Naive thymus-derived CD4-positive, alpha-beta T cell (primary cell): ENCODE data around the gene MIA2. TPM values are rescaled to one million over a fixed set of nuclear protein-coding genes. Genes with fewer than 3 reads are reported as not detected.
"Not testable (repeated sequence)": the region's sequence is repeated elsewhere in the genome, so short reads cannot be mapped to it uniquely, and the experiment has no call there.

Experiments
- ATAC-seq: fragments of 150-1000 bp; cut with Tn5 transposase; 2 replicates; pipeline ENCODE4 v1.10.0; 2021; ENCODE audit warnings: mild to moderate bottlenecking, moderate library complexity
- CTCF ChIA-PET: fragments of 350-600 bp; sonication (Branson Sonifier 250); formaldehyde crosslinking; loops from one replicate; lab custom pipeline; 2021; ENCODE audit warnings: antibody characterized with exemption; lab: Charles Lee
- POLR2A ChIA-PET: fragments of 350-600 bp; sonication (Branson Sonifier 250); formaldehyde crosslinking; loops from one replicate; lab custom pipeline; 2021; ENCODE audit warnings: antibody characterized with exemption, inconsistent platforms; lab: Charles Lee
- DNase-seq, 9 donors: peaks; one replicate each; pipeline versions ENCODE4 v3.0.0 to v3.0.0-alpha.2; 2020 to 2022; ENCODE audit warnings: mixed read lengths in 1 of 9
- H3K27ac ChIP-seq: one replicate; pipeline ENCODE4 v1.7.0; 2013; ENCODE audit warnings: mild to moderate bottlenecking, low read depth, low read length, moderate library complexity
- H3K27me3 ChIP-seq, 2 donors: one replicate each; pipeline ENCODE4 v1.7.0; 2013; ENCODE audit warnings: low read length in 2 of 2, mild to moderate bottlenecking in 2 of 2, moderate library complexity in 2 of 2; ENCODE audit not compliant: control insufficient read depth in 2 of 2, insufficient read depth in 2 of 2
- H3K36me3 ChIP-seq, 3 experiments: 1 replicate in 2 of 3; 2 replicates in 1 of 3; pipeline ENCODE4 v1.7.0; 2013; ENCODE audit warnings: low read length in 3 of 3, mild to moderate bottlenecking in 3 of 3, moderate library complexity in 1 of 3; ENCODE audit not compliant: insufficient read depth in 3 of 3, control insufficient read depth in 2 of 3
- H3K4me1 ChIP-seq, 2 donors: one replicate each; pipeline ENCODE4 v1.7.0; 2013; ENCODE audit warnings: low read length in 2 of 2, mild to moderate bottlenecking in 2 of 2, moderate library complexity in 1 of 2; ENCODE audit not compliant: control insufficient read depth in 2 of 2, insufficient read depth in 2 of 2
- H3K4me3 ChIP-seq: 2 replicates; pipeline ENCODE4 v1.7.0; 2013; ENCODE audit warnings: mild to moderate bottlenecking, low read length
- H3K9me3 ChIP-seq, 3 experiments: 1 replicate in 2 of 3; 2 replicates in 1 of 3; pipeline ENCODE4 v1.7.0; 2013; ENCODE audit warnings: low read length in 3 of 3; ENCODE audit not compliant: control insufficient read depth in 2 of 3
- H3K27ac Mint-ChIP-seq, 9 donors: one replicate each; pipeline ENCODE4 v1.8.0; 2020 to 2022; ENCODE audit warnings: mixed read lengths in 9 of 9, mild to moderate bottlenecking in 8 of 9, moderate library complexity in 5 of 9, inconsistent platforms in 2 of 9
- H3K27me3 Mint-ChIP-seq, 5 donors: one replicate each; pipeline ENCODE4 v1.8.0; 2021 to 2022; ENCODE audit warnings: mixed read lengths in 5 of 5, mild to moderate bottlenecking in 1 of 5
- H3K36me3 Mint-ChIP-seq, 5 donors: one replicate each; pipeline ENCODE4 v1.8.0; 2020 to 2022; ENCODE audit warnings: mixed read lengths in 5 of 5, mild to moderate bottlenecking in 3 of 5, inconsistent platforms in 1 of 5
- H3K4me1 Mint-ChIP-seq, 7 donors: one replicate each; pipeline ENCODE4 v1.8.0; 2020 to 2022; ENCODE audit warnings: mixed read lengths in 7 of 7, mild to moderate bottlenecking in 3 of 7, inconsistent platforms in 1 of 7
- H3K4me3 Mint-ChIP-seq, 10 donors: one replicate each; pipeline ENCODE4 v1.8.0; 2020 to 2022; ENCODE audit warnings: mild to moderate bottlenecking in 10 of 10, mixed read lengths in 10 of 10, moderate library complexity in 6 of 10, inconsistent platforms in 2 of 10
- H3K9me3 Mint-ChIP-seq, 11 donors: one replicate each; pipeline ENCODE4 v1.8.0; 2020 to 2022; ENCODE audit warnings: mixed read lengths in 11 of 11, mild to moderate bottlenecking in 4 of 11, inconsistent platforms in 1 of 11, moderate library complexity in 1 of 11
- intact Hi-C, 2 donors: fragments of 100-400 bp; cut with micrococcal nuclease; formaldehyde crosslinking; loops; one replicate each; pipeline ENCODE4 v1.15.1; 2023
- polyA plus RNA-seq, 2 donors: library from polyadenylated mRNA; unstranded; fragments of 300-500 nt; fragmentation: Illumina TruSeq; gene quantifications; one replicate each; pipeline ENCODE4 v1.2.3, GENCODE V29; 2021
- total RNA-seq, 6 experiments: library from RNA in 5 of 6; stranded (reverse) in 5 of 6; gene quantifications; 1 replicate in 5 of 6; 2 replicates in 1 of 6; pipeline ENCODE4 v1.2.3 and lab custom pipeline; 2021 to 2026

Gene MIA2
- total and polyA plus RNA-seq, 7 experiments from 2014 or later, result 18.4 to 30.6 (median 26.1) TPM

DNA sequence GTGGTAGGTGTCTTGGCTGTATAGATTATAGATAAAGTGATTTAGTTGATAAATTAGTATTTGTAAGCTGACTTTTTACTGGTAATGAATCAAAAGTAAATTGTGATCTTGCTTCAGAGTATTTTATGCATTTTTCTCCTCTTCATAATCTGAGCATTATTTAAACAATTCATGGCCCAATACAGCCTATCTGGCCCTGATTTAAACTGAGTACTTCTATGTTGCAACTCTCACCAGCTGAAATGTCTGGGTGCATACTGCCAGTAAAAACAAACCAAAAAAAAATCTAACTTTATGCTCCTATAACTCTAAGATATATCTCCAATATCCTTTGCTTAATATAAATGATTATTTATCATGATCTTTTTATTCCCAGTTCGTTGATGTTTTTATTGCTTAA lies 86.6 kb downstream of the MIA2 start:
- H3K9me3 ChIP-seq, result no peaks in the 10 kb centered on the region
- no peak overlapping the region for H3K27ac ChIP-seq
- peaks cover 18 to 52% (median 25%) of the 10 kb centered on the region in 5 donors for H3K36me3 Mint-ChIP-seq
- no peaks in the 10 kb centered on the region for H3K27me3 ChIP-seq
- ChIA-PET CTCF (interaction anchor here (1.4 kb wide), 1 partner anchor 106 kb away, joined by 3 read pairs; no protein-coding TSS in a partner anchor), POLR2A (no interaction called here)
- no peak overlapping the region for H3K4me3 ChIP-seq
- ATAC-seq, result no peak
- intact Hi-C loops, result no loop called here
- no peak overlapping the region for H3K4me3 Mint-ChIP-seq
- no peaks in the 10 kb centered on the region for H3K4me1 ChIP-seq
- H3K27me3 Mint-ChIP-seq, result no peaks in the 10 kb centered on the region
- H3K27ac Mint-ChIP-seq, result no peak overlapping the region
- no peak for DNase-seq
- H3K4me1 Mint-ChIP-seq, result peaks cover 0 to 6% (median 0%) of the 10 kb centered on the region in 7 donors
- peaks cover 0 to 27% (median 7%) of the 10 kb centered on the region in 3 experiments for H3K36me3 ChIP-seq
- no peaks in the 10 kb centered on the region for H3K9me3 Mint-ChIP-seq

DNA sequence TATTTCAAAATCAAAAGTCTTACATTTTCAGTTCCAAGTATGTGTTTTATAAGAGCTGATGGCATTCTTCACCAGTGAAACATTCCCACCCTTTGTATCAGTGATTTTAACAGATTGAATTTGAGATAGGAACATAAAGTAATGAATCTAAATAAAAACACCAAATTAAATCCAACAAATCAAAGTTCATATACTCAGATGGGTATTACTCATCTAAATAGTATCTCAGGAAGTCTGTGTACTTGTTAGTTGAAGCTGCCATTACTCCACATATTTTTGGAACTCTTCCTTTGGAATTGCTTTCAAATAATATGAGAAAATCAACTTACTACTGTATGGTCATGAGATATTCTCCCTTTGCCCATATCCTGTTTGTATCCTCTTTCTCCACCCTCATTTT lies 89.1 kb downstream of the MIA2 start:
- Mint-ChIP-seq H3K4me3 (no peak overlapping the region), H3K9me3 (no peaks in the 10 kb centered on the region), H3K27ac (peak overlapping the region in 2 of 9 donors; percentile 20 to 33), H3K4me1 (peaks cover 0 to 7% (median 0%) of the 10 kb centered on the region in 7 donors), H3K36me3 (peaks cover 15 to 52% (median 36%) of the 10 kb centered on the region in 5 donors), H3K27me3 (no peaks in the 10 kb centered on the region)
- DNase-seq, result no peak
- no peaks in the 10 kb centered on the region for H3K4me1 ChIP-seq
- H3K27me3 ChIP-seq, result no peaks in the 10 kb centered on the region
- peaks cover 0 to 19% (median 17%) of the 10 kb centered on the region in 3 experiments for H3K36me3 ChIP-seq
- no peak for ATAC-seq
- ChIA-PET CTCF (interaction anchor here (0.7 kb wide), 1 partner anchor 1236 kb away, joined by 3 read pairs; no protein-coding TSS in a partner anchor), POLR2A (no interaction called here)
- no peak overlapping the region for H3K27ac ChIP-seq
- H3K4me3 ChIP-seq, result no peak overlapping the region
- H3K9me3 ChIP-seq, result no peaks in the 10 kb centered on the region
- intact Hi-C loops, result no loop called here

DNA sequence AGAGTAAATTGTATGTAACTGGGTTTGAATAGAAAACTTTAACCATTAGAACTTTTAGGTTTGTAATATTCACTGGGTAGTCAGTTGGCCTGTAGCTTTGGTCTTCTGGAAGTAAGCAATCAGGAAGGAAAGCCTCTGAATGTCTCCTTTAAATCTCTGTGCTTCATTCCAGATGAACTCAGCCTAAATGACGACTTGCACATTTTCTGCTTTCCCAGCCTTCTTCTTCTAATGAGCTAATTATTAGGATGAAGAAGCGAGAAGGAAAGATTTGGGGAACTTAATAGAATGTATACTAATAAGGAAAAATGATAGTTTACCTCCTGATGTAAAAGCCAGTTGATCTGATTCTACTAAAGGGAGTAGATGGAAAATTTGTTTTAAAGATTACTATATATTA lies 90.4 kb downstream of the MIA2 start:
- CTCF ChIA-PET, result no interaction called here
- Histone ChIP-seq H3K9me3 (no peaks in the 10 kb centered on the region), H3K27ac (no peak overlapping the region), H3K4me3 (no peak overlapping the region), H3K4me1 (no peaks in the 10 kb centered on the region), H3K27me3 (no peaks in the 10 kb centered on the region), H3K36me3 (peaks cover 0 to 14% (median 9%) of the 10 kb centered on the region in 3 experiments)
- no peaks in the 10 kb centered on the region for H3K27me3 Mint-ChIP-seq
- ATAC-seq (no peak), DNase-seq (no peak)
- intact Hi-C loops, result no loop called here
- no peak overlapping the region for H3K27ac Mint-ChIP-seq
- peaks cover 21 to 60% (median 44%) of the 10 kb centered on the region in 5 donors for H3K36me3 Mint-ChIP-seq
- POLR2A ChIA-PET, result no interaction called here
- no peaks in the 10 kb centered on the region for H3K9me3 Mint-ChIP-seq
- no peak overlapping the region for H3K4me3 Mint-ChIP-seq
- peaks cover under 1 to 12% (median 10%) of the 10 kb centered on the region in 7 donors for H3K4me1 Mint-ChIP-seq

DNA sequence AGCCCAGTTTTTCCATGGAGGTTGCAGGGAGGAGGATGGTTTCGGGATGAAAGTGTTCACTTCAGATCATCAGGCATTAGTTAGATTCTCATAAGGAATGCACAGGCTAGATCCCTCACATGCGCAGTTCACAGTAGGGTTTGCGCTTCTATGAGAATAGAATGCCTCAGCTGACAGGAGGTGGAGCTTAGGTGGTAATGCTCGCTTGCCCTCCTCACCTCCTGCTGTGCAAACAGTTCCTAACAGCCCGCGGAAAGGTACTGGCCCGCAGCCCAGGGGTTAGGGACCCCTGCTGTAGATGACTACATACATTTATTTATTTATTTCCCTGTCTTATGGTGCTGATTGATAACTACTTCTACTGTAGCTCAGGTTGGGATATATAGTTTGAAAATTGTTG lies 105.3 kb downstream of the MIA2 start:
- intact Hi-C loops, result no loop called here
- DNase-seq (no peak), ATAC-seq (no peak)
- Mint-ChIP-seq H3K4me1 (peaks cover 9 to 23% (median 18%) of the 10 kb centered on the region in 7 donors), H3K4me3 (no peak overlapping the region), H3K36me3 (peaks cover 9 to 59% (median 35%) of the 10 kb centered on the region in 5 donors), H3K27me3 (no peaks in the 10 kb centered on the region), H3K9me3 (peaks cover 0 to 8% (median 2%) of the 10 kb centered on the region in 11 donors), H3K27ac (no peak overlapping the region)
- Histone ChIP-seq H3K4me1 (no peaks in the 10 kb centered on the region), H3K9me3 (no peaks in the 10 kb centered on the region), H3K27ac (no peak overlapping the region), H3K27me3 (no peaks in the 10 kb centered on the region), H3K4me3 (no peak overlapping the region), H3K36me3 (peaks cover 0 to 25% (median 5%) of the 10 kb centered on the region in 3 experiments)
- ChIA-PET CTCF (no interaction called here), POLR2A (no interaction called here)

DNA sequence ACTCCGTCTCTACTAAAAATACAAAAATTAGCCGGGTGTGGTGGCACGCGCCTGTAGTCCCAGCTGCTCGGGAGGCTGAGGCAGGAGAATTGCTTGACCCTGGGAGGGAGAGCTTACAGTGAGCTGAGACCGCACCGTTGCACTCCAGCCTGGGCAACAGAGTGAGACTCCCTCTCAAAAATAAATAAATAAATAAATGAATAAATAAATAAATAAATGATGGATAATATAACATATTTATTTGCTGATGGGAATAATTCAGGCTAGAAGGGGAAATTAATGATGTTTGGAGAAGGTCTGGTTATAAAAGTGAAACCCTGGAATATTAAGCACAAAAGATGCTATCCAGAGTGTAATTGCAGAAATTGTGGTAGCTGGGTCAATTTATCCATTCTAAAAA lies 107.4 kb downstream of the MIA2 start:
- H3K36me3 ChIP-seq, result peaks cover 0 to 25% (median 5%) of the 10 kb centered on the region in 3 experiments
- DNase-seq, H3K4me1 ChIP-seq, H3K27ac Mint-ChIP-seq, CTCF ChIA-PET, H3K9me3 Mint-ChIP-seq, H3K4me3 ChIP-seq, H3K27me3 Mint-ChIP-seq, H3K27me3 ChIP-seq, intact Hi-C loops, H3K9me3 ChIP-seq, ATAC-seq, POLR2A ChIA-PET, H3K27ac ChIP-seq: not testable (repeated sequence)
- Mint-ChIP-seq H3K36me3 (peaks cover 4 to 60% (median 38%) of the 10 kb centered on the region in 5 donors), H3K4me3 (peak overlapping the region in 1 of 10 donors; percentile 42), H3K4me1 (peaks cover 9 to 23% (median 14%) of the 10 kb centered on the region in 7 donors)

DNA sequence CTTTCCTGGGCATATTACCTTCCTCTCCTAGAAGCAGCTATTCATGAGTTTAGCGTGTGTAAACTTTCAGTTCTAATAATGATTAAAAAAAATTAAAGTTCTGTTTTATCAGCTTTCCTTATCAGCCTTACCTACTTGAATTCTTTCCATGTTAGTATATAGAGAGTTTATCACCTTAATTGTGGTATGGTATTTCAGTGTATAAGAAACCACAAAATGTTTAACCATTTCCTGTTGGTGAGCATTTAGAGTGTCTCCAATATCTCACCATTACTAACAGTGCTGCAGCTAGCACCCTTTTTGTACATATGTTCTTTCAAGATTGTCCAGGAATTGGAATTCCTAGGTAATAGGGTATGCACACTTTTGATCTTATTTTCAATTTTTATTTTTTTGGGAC lies 109.1 kb downstream of the MIA2 start:
- no peak overlapping the region for H3K27ac Mint-ChIP-seq
- Histone ChIP-seq H3K27ac (no peak overlapping the region), H3K4me3 (no peak overlapping the region), H3K9me3 (no peaks in the 10 kb centered on the region), H3K27me3 (no peaks in the 10 kb centered on the region), H3K36me3 (peaks cover 0 to 24% (median 0%) of the 10 kb centered on the region in 3 experiments), H3K4me1 (no peaks in the 10 kb centered on the region)
- ATAC-seq (no peak), DNase-seq (no peak)
- H3K4me3 Mint-ChIP-seq, result peak overlapping the region in 1 of 10 donors; percentile 42
- H3K4me1 Mint-ChIP-seq, result peaks cover 9 to 29% (median 18%) of the 10 kb centered on the region in 7 donors
- ChIA-PET CTCF (no interaction called here), POLR2A (no interaction called here)
- H3K9me3 Mint-ChIP-seq, result peaks cover 0 to 8% (median 2%) of the 10 kb centered on the region in 11 donors
- intact Hi-C loops, result no loop called here
- H3K36me3 Mint-ChIP-seq, result peaks cover 10 to 60% (median 44%) of the 10 kb centered on the region in 5 donors
- H3K27me3 Mint-ChIP-seq, result no peaks in the 10 kb centered on the region

DNA sequence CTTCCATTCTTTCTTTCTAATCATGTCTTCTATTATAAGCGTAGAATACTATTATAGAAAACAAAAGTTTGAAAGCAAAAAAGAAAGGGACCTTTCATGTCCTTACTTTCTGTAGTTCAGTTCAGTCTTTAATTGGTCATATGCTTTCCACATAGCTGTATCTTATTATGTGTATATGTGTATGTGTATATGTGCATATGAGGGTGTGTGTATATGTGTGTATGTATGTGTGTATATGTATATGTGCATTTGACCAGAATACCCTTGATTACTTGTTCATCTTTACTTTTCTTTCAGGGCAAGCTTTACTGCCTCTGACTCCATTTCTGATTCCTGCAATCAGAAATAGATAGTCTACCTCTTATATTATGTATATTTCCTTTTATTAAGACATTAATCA lies 109.9 kb downstream of the MIA2 start:
- H3K9me3 Mint-ChIP-seq, result peaks cover 0 to 8% (median 2%) of the 10 kb centered on the region in 11 donors
- no peak overlapping the region for H3K4me3 ChIP-seq
- H3K4me1 ChIP-seq, result no peaks in the 10 kb centered on the region
- no peaks in the 10 kb centered on the region for H3K9me3 ChIP-seq
- DNase-seq, result no peak
- ChIA-PET CTCF (interaction anchor here (0.6 kb wide), 1 partner anchor 116 kb away, joined by 3 read pairs; no protein-coding TSS in a partner anchor), POLR2A (no interaction called here)
- H3K27ac ChIP-seq, result no peak overlapping the region
- peaks cover 6 to 29% (median 18%) of the 10 kb centered on the region in 7 donors for H3K4me1 Mint-ChIP-seq
- H3K4me3 Mint-ChIP-seq, result no peak overlapping the region
- H3K36me3 Mint-ChIP-seq, result peaks cover 10 to 58% (median 44%) of the 10 kb centered on the region in 5 donors
- no peaks in the 10 kb centered on the region for H3K27me3 Mint-ChIP-seq
- H3K27me3 ChIP-seq, result no peaks in the 10 kb centered on the region
- H3K27ac Mint-ChIP-seq, result no peak overlapping the region
- no peak for ATAC-seq
- intact Hi-C loops, result no loop called here
- H3K36me3 ChIP-seq, result peaks cover 0 to 23% (median 0%) of the 10 kb centered on the region in 3 experiments
